ENCODE measurements around the gene OLFML1.

Gene OLFML1

DNA sequence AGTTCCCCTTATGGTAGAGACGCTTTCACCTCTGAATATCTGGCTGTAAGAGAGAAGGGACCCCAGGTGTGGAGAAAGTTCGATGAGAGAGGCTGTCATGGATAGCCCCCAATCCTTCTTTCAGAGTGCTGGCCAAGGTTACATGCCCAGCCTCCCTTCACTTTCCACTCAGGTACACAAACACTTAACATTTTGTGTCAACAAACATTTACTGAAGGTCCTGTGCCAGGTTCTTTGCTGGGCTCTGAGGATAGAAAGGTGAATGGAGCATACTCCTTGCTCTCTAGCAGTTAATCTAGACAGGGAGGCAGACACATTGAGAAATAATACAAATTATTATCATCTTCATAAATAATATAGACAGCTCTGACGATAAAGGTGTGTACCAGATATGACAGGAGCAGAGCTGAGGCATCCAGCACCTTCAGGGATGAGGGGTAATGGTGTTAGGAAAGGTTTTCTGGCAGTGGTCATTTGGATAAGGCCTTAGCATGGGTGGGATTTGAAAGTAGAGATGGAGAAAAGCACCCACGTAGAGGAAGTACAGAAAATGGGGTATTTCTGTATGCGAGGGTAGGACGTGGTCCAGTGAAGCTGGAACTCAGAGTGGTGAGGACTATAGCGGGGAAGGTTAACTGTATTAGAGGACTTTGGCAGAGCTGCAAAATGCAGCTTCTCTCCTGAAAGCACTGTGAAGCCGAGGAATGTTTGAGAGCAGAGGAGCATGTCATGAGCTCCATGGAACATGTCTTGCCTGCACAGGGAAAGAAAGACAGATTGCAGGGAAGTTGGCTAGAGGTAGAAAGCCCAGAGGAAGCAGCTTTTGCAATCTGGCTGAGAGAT, 48.1 kb downstream of the OLFML1 start:
- DNase-seq: no peak

DNA sequence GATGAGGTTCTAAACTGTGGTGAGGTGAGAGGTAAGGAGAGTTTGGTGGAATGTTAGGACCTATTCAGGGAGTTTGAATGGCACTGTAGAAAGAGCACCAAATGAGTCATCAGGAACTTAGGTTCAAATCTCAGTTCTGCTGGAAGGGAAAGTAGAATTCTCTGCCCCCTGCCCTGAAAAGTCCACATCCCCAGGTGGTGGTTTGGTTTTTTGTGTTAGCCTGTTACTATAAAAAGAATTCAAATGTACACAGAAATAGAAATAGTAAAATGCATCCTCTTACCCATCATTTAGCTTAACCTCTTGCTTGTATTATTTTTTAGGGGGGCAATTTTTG, 48.7 kb downstream of the OLFML1 start:
- DNase-seq: no peak

DNA sequence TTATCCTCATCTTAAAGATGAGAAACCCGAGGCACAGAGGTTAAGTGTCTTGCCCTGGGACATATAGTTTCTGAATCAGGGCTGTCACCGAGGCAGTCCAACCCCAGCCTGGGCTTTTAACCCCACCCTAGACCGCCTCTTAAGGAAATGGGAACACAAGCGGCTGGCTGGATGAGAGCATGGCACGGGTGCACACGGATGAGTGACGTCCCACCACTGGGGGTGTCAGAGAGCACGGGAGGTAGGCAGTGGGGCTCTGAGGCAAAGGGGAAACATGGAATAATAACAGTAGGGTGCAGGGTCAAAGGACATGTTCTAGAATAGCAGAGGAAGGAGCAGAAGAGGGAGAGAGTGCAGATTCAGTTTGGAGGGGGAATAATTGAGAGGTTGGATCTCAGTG, 50.8 kb downstream of the OLFML1 start:
- no peak for DNase-seq

DNA sequence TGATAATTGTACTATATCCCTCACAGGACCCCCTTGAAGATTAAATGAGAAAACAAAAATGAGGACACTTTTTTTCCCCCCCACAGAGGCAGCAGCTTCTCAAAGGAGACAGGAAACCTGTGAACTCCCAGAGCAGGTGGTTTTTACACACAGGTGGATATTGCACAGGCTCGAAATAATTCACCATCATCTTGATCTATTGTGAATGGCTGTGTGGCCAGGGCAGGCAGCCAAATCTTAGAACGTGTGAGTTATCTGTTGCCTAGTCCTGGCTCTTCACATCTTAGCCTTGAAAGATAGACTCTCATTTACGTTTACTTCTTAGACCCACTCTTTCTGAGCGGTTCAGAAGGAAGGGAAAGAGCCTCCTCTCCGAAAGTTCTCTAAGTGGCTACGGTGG, 52.0 kb downstream of the OLFML1 start:
- no peak for DNase-seq

DNA sequence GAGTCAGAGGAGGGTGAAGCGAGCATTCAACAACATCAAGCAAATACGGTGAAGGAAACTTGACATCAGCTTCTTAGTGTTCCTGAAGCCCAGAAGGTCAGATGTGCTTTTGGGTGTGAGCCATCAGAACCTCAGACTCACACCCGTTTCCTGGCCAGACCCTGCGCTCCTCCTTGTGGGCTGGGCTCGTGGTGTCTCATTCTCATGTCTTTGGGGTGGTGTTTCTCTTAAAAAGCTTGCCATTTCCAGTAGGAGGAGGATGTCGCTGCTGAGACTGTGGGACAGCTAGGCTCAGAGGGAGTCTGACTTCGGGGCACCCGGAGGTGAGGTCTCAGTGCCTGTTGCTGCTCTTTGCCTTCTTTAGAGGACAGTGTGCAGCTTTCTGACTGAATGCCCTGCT, 52.7 kb downstream of the OLFML1 start:
- no peak for DNase-seq

DNA sequence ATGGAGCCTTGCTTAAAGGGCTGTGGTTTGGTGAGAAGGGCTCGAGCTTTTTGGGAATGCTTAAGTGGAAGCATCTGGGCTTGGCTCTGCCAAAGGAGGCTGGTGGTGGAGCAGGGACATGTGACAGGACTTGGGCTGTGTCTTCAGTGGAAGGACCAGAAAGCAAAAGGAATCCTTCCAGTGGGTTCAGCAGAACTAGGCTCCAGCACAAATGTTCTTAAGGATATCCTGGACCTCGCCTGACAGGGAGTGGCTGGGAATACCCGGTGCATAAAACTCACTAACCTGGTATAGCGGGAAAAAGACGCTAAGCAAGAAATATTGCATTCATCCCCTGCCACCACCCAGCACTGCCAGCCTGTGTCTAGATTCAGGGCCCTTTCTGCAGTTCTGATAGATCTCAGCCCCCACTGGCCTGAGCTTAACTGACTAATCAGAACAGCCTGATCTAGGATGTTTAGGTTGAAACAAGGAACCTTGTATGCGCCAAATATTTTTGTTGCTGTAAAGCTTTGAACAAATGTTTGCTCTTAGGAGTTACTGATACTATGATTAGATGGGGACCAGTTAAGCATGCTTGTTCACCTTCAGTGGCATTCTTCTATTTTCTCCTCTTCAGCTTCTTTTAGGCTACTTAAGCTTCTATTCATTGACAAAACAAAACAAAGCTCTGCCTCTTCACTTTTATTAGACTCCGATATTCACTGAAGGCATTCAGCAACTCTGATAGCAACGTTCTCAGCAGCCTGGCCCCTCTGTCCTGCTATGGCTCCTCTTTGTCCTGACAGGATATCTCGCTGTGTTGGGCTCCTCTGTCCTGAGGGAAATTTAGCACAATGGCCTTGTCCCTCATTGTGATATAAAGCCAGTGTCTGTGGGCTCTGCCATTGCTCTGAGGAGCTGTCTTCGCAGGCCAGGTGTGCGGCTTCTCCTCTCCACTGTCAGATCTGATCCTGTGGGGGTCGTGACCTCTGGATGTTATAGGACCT, 53.5 kb downstream of the OLFML1 start:
- DNase-seq: no peak

DNA sequence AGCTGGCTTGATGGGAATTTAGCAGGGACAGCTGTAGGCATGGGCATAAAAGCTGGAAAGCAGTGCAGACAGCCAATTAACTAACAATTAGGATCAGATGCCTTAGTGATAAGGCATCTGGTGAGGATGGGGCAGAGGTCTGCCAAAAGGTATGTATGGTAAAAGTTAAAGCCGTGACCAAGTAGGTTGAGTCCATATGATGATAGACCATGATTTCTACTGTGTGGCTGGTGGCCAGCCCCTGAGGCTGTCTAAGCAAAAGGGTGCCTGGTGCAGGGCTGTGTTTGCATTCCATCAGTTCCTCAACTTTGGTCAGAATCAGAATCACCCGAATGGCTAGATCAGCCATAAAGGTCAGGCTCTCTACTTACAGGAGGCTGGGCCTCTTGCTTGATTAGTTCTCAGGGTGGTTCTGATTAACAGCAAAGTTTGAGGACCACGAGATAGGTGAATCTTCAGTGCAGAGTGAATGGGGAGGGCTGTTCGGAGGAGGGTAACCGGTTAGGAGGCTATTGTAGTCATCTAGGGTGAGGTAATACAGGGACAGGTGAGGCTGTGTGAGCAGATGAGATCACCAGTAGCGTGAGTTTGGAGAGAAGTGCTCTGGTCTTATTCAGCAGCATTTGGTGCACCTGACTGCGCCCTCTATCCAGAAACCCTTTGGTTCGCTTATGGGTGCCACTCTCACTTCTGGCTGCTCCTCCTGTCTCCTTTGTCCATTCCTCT, 55.7 kb downstream of the OLFML1 start:
- no peak for DNase-seq

DNA sequence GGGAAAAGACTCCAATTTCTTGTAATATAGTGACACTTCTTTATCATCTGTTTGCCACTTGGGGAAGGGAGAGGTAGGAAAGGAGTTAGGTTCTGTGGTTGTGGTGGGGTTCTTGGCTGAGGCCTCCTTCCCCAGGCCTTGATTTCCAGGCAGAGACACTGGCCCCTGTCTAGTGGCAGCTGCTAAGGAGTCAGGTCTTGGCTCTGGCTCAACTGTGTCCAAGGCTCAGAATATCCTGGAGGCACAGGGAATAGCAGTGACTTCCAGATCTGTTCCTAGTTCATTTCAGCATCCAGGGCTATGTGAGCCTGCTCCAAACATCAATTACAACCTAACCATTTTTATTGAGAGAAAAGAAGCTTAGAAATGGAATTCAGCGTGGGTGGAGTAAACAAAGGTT, 58.0 kb downstream of the OLFML1 start:
- DNase-seq: no peak

DNA sequence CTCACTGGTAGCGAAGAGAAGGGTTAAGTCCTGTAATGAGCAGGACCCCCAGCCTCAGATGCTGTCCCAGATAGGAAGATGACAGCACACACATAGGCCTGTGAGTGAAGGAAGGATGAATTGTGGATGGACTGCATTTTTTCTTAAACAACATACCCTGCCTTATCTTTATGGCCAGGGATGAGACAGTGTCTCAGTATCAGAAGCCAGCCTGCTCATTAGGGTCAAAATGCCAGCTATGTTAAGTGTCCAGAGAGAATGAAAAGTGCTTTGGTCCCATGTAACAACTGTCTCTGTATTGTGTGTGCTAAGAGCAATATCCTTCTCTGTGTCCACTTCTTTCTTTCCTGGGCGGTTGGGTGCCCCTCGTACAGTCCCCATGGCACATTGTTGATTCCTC, 58.7 kb downstream of the OLFML1 start:
- no peak for DNase-seq

DNA sequence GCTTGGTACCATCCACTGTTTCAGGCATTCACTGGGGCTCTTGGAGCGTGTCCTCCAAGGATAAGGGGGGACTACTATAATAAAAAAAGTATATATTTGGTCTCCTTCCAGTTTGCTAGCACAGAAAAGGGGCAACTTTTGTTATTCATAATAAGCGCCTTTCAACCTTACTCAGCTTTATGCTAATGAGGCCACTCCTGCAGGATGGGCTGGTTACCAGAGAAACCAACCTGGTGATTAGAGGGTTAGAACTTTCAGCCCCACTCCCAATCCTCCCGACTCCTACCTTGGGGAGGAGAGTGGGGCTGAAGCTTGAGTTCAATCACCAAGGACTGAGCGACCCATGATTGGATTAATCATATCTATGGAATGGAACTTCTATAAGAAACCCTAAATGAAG, 60.3 kb downstream of the OLFML1 start:
- DNase-seq: no peak

DNA sequence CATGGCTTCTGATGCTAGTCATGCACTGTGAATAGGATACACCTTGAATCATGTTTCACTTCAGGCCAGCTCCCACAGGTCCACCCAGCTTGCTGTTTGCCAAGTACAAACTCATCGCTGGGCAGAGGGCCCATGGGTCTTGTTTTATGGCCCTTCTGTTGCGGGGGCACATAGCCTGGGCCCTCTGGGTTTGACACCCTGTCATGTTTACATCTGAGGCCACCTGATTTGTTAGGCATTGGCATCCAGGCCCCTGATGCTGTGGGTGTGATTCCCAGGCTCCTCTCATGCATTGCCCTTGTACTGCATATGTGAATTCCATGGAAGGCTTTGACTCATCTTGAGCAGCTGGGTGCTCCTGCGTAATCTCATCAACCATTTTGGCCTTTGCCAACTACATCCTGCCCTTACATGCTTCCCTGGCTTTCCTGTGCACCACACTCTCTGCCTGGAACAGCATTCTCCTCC, 61.1 kb downstream of the OLFML1 start:
- no peak for DNase-seq

DNA sequence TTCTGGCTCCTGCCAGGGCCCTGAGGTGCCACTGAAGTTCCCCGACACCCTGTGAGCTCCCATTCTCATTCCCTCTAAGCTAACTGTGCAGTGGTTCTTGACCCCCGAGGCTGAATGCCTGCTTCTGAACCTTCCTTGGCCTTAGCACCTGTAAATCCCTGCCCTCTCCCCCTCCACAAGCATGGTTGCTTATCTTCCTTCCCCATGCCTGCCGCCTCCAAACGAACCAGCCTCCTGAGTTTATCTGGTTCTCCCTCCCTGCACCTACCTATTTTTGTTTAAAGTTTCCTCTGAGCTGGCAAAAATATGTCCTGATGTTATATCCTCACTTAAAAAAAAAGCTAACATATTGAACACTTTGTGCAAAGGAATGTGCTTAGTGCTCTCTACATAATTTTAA, 62.4 kb downstream of the OLFML1 start:
- DNase-seq: no peak

DNA sequence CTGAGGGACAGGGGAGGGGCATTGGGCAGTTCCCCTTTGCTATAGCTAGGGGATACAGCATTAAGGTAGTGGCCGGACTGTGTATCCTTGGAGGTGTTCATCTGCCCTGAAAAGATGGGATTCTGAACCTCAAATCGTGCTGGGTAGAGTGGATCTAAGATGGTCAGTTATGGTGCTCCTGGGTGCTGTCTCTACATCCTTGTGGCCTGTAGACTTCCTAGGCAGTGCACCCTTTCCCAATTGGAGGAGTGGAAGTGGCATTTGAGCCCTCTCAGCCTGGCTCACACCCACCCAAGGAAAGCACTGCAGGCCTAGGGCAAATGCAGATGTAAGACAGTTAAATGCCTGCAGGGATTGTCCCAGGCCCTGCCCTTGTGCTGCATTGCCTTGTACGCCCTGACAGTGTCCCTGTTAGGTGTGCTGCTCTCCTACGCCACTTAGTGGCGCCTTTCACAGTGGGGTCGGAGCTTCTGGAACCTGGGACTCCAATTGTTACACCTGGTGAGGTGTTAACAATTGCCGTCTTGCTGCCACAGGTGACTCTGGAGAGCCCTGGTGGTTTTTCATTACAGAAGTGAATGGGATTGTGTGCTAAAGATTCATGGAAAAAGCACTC, 63.5 kb downstream of the OLFML1 start:
- no peak for DNase-seq

DNA sequence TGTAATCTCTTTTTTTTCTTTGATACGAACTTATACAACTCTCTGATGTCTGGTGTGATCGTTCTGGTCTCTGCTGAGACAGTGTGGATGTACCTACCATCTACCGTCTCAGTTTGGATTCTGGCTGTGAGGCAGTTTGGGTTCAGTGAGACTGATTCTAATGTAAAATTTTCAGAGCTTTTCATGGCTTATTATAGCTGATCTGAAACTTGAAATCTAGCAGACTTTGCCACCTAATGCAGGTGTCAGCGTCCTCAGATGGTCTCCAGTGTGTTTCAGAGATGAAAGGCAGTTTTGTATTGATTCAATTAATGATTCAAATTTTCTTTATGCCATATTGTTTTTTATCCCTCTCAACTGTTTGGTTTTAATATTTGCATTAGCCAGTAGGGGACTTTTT, 64.4 kb downstream of the OLFML1 start:
- no peak for DNase-seq

DNA sequence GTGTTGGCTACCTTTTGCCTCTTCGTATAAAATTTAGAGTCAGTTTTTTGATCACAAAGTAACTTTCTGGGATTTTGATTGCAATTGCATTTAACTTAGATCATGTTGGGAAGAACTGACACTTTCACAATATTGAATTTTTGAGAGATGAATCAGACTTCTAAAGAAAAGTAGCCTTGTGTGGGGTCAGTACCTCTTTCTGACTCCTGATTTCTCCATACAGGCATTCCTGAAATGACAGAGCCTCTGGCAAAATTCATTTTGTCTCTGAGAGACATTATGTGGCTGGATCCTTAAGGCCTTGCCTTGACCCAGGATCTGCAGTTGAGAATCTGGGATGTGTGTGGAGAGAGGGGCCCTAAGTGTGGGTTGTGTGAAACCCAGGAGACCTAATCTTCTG, 66.3 kb downstream of the OLFML1 start:
- no peak for DNase-seq

DNA sequence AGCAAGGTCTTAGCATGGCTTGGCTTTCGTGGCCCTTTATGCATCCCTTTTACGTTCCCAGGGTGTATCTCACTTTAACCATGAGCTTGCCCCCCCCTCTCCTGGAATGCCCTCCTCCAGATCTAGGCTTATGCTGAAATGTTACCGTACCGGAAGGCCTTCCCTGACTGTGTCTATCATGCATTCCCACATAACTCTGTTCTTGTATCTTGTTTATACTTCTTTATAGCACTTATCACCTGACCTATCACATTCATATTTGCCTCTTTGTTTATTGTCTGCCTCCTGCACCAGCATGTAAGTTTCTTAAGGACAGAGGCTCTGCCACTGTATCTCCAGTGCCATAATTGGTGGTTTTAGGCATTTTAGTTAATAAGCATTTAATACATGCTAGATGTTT, 67.4 kb downstream of the OLFML1 start:
- no peak for DNase-seq

DNA sequence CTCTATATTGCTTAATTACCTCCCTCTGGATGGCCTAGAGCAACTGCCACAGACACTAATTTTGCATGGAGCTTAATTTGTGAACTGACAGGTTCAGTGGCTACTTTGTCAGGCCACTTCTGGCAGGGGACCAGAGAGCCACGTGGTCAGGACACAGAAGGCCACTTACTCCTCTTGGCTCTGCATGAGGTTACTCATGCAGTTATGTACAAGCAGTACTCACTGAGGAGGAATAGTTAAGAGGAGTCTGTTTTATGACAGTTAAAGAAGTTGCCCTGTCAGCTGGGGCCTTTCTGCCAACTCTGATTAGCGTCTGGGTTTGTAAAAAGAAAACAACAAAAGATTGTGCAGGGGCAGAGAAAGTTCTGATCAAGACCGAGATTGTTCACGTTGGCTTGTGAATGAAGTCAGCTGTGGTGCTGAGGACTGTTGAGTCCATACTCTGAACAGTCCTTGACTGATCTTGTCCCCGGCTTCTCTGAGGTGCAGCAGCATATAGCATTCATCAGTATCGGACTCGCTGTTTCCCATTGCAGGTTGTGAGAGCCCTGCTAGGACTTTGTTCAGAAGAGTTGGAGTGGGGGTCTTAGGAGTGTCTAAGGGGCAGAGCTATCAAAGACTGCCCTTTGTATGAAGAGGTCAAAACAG, 69.9 kb downstream of the OLFML1 start:
- DNase-seq: no peak

DNA sequence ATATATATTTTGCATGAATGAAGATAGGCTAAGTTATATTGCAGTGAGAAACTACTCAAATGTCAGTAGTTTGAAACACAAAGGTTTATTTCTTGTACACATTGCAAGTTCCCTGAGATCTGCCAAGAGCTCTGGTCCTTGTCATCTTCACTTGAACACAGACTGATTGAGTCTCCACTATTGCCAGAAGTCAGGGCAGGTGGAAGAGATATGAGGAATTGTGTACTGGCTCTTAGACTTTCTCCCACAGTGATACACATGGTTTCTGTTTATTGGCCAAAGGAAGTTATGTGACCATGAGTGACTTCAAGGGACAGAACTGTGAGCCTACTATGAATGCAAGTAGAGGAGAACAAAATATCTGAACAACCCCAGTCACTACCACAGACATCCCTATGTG, 72.7 kb downstream of the OLFML1 start:
- no peak for DNase-seq

DNA sequence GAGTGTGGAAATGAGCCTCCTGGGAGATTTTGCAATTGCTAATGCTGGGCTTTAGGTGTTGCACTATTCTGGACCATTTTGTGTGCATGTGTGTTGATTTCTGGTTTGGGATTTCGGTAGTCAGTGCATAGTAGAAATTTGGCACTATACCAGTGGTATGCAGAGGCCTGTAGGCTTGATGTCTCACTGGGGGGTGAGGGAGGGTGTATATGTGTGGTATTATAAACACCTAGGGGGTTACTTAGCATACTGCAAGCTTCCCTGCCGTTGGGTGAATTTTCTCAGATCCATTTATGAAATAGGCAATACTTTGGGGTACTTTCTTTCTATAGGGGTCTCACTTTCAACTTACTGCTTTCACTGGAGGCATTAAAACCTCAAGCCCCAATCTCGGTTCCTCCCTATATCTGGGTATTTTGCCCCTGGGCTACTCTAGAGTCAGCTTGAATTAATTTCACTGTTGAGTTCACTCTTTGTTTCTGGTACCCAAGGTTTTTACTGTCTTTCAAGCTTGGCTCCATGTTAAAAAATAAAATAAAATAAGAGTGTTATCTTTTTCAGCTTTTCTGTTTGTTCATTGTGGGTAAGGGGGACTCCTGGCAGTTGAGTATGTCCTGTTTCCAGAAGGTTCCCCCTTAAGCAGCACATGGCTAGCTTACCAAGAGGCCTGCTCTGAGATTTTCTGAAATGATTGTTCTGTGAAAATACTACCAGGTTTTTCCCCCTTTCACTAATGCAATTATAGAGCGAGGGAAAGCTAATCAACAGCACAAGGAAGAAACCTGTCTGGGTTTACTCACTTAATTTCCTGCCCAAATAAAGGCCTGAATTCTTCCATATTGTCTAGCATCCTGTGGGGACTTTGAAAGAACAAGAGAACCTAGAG, 74.3 kb downstream of the OLFML1 start:
- no peak for DNase-seq

All from SHP77 treated with DMSO at 0.1 percent for 48 hours (cell line).